KMS-11 (cell line): ENCODE results near the gene CD163L1.

Source experiments
- H2AFZ ChIP-seq: fragments of 200-600 bp; sonication (generic); 2 replicates; pipeline ENCODE4 v1.6.1; 2016; ENCODE audit warnings: antibody characterized with exemption, mixed run types, low read depth
- H3K27ac ChIP-seq: fragments of 200-600 bp; sonication (generic); 2 replicates; pipeline ENCODE4 v1.6.1; 2016; ENCODE audit warnings: mild to moderate bottlenecking, mixed run types
- H3K27me3 ChIP-seq: fragments of 200-600 bp; sonication (generic); 2 replicates; pipeline ENCODE4 v1.6.1; 2017; ENCODE audit warnings: mild to moderate bottlenecking, low read depth, mixed run types, moderate library complexity; ENCODE audit not compliant: insufficient read depth
- H3K36me3 ChIP-seq: fragments of 200-600 bp; sonication (generic); 2 replicates; pipeline ENCODE4 v1.6.1; 2017; ENCODE audit warnings: mild to moderate bottlenecking, mixed run types; ENCODE audit not compliant: insufficient read depth
- H3K4me1 ChIP-seq: fragments of 200-600 bp; sonication (generic); 2 replicates; pipeline ENCODE4 v1.6.1; 2016; ENCODE audit warnings: mild to moderate bottlenecking, low read depth, mixed run types; ENCODE audit not compliant: poor library complexity, severe bottlenecking
- H3K4me2 ChIP-seq: fragments of 200-600 bp; sonication (generic); 2 replicates; pipeline ENCODE4 v1.7.0; 2016; ENCODE audit warnings: mild to moderate bottlenecking, mixed run types
- H3K4me3 ChIP-seq: fragments of 200-600 bp; sonication (generic); IDR thresholded peaks from 2 replicates; pipeline ENCODE4 v1.6.1; 2017; ENCODE audit warnings: low read depth, low read length, mixed read lengths; ENCODE audit not compliant: insufficient read depth
- H3K79me2 ChIP-seq: fragments of 200-600 bp; sonication (generic); 2 replicates; pipeline ENCODE4 v1.6.1; 2016; ENCODE audit warnings: low read depth, mixed run types; ENCODE audit not compliant: insufficient read depth
- H3K9ac ChIP-seq: fragments of 200-600 bp; sonication (generic); 2 replicates; pipeline ENCODE4 v1.6.1; 2016; ENCODE audit warnings: mild to moderate bottlenecking, mixed run types
- H4K20me1 ChIP-seq: fragments of 200-600 bp; sonication (generic); 2 replicates; pipeline ENCODE4 v1.6.1; 2016; ENCODE audit warnings: mild to moderate bottlenecking, mixed run types; ENCODE audit not compliant: insufficient read depth
- TF ChIP-seq, protein P1 (sequence below): fragments of 200-600 bp; sonication (generic); conservative IDR thresholded peaks from 2 replicates; pipeline ENCODE4 v1.6.1; 2017; ENCODE audit warnings: low read depth, mild to moderate bottlenecking, antibody characterized with exemption, low read length, moderate library complexity, mixed read lengths

CD163L1 gene

DNA sequence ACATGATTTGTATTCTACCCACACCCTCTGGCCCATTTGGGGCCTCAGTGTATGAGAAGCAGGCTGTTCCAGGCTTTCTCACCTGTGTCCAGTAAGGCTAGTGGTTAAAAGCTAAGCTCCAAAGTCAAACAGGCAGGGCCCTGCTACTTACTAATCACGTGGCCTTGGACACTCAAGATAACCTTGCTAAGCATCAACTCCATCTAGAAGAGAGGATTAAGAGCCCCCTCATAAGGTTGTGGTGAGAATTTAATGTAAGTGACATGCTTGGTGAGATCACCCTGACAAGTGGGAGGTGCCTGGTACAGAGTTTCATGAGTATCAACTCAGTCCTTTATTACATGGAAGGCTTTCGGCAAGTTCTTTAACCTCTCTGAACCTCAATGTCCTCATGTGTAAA, 122.3 kb downstream of the CD163L1 start:
- H3K36me3 ChIP-seq, result no peaks in the 10 kb centered on the region

DNA sequence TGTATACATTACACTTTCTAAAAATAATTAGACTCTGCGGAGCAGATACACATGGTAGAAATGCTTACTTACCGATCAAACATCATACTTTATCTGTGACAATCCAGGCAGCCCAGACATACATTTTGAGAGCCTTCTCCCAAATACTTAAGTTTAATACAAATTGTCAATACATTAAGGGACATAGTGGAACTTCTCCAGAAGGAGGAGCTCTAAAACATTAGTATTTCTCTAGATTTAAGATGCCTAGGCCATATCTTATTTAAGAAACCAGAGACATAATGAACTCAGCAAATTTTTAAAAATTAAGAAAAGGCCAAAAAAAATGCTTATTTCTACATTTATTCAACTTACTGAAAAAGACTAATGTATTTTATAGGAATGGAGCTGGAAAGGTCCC, 124.0 kb downstream of the CD163L1 start:
- H3K4me3 ChIP-seq, result no peak overlapping the region
- H3K9ac ChIP-seq, result no peak overlapping the region
- no peaks in the 10 kb centered on the region for H3K79me2 ChIP-seq
- no peaks in the 10 kb centered on the region for H3K27me3 ChIP-seq
- H2AFZ ChIP-seq, result no peak overlapping the region
- H4K20me1 ChIP-seq, result no peaks in the 10 kb centered on the region
- H3K4me2 ChIP-seq, result no peak overlapping the region
- no peaks in the 10 kb centered on the region for H3K4me1 ChIP-seq
- TF ChIP-seq, protein P1, sequence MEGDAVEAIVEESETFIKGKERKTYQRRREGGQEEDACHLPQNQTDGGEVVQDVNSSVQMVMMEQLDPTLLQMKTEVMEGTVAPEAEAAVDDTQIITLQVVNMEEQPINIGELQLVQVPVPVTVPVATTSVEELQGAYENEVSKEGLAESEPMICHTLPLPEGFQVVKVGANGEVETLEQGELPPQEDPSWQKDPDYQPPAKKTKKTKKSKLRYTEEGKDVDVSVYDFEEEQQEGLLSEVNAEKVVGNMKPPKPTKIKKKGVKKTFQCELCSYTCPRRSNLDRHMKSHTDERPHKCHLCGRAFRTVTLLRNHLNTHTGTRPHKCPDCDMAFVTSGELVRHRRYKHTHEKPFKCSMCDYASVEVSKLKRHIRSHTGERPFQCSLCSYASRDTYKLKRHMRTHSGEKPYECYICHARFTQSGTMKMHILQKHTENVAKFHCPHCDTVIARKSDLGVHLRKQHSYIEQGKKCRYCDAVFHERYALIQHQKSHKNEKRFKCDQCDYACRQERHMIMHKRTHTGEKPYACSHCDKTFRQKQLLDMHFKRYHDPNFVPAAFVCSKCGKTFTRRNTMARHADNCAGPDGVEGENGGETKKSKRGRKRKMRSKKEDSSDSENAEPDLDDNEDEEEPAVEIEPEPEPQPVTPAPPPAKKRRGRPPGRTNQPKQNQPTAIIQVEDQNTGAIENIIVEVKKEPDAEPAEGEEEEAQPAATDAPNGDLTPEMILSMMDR, result no peak
- H3K27ac ChIP-seq, result no peak overlapping the region
- H3K36me3 ChIP-seq, result no peaks in the 10 kb centered on the region

More for the DNA sequence above, 122.3 kb downstream of the CD163L1 start:
- Histone ChIP-seq H3K79me2 (no peaks in the 10 kb centered on the region), H3K4me3 (no peak overlapping the region), H3K4me2 (no peak overlapping the region), H3K27ac (no peak overlapping the region), H3K9ac (no peak overlapping the region), H2AFZ (no peak overlapping the region), H3K27me3 (no peaks in the 10 kb centered on the region), H3K4me1 (no peaks in the 10 kb centered on the region), H4K20me1 (no peaks in the 10 kb centered on the region)
- TF ChIP-seq, protein P1, result no peak

DNA sequence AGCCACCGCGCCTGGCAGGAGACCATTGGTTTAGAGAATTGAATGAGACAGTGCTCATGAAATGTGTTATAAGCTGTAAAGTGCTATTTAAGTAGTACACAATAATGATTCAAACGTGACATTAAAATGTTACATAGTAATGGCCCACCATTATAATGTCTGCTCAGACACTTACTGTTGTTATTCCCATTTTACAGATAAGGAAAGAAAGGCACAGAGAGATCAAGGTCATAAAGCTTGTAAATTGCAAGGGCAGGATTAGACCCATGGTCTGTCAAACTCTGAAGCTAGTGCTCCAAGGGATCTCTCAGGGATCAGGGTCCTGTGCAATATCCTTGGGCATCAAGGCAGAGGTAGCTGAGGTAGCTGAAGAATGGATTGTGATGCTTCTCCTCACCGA, 133.9 kb downstream of the CD163L1 start:
- Histone ChIP-seq H3K4me3 (no peak overlapping the region), H3K27me3 (no peaks in the 10 kb centered on the region), H4K20me1 (no peaks in the 10 kb centered on the region), H3K9ac (no peak overlapping the region), H2AFZ (no peak overlapping the region), H3K27ac (no peak overlapping the region), H3K4me2 (no peak overlapping the region), H3K36me3 (no peaks in the 10 kb centered on the region), H3K4me1 (no peaks in the 10 kb centered on the region), H3K79me2 (no peaks in the 10 kb centered on the region)
- TF ChIP-seq, protein P1, result no peak
